ENCODE results near the gene UBAP1. TPM values are rescaled to one million over a fixed set of nuclear protein-coding genes. Genes with fewer than 3 reads are reported as not detected.

Gene UBAP1
- total RNA-seq, 1 donor from 2014 or later, result 45.6 TPM

Other genes with a start within 250 kb of the UBAP1 start
- 56.7 and 58.1 TPM in 2 replicates for gene UBAP2, start 130.2 kb upstream of the UBAP1 start, total RNA-seq
- 48.7 and 50.4 TPM in 2 replicates for gene DCAF12, start 52.3 kb upstream of the UBAP1 start, total RNA-seq
- 9.1 and 10.0 TPM in 2 replicates for gene KIF24, start 150.2 kb downstream of the UBAP1 start, total RNA-seq
- gene NUDT2, start 150.5 kb downstream of the UBAP1 start, total RNA-seq, result 21.1 TPM in 2 replicates
- 8.8 and 9.2 TPM in 2 replicates for gene MYORG, start 197.9 kb downstream of the UBAP1 start, total RNA-seq

All from progenitor cell of endocrine pancreas (in vitro differentiated cells).